GM12864 (cell line): ENCODE data around the gene PON3.

ENCODE experiments used
- DNase-seq: peaks from one replicate; pipeline ENCODE4 v3.0.0-alpha.2; 2011; ENCODE audit warnings: low read depth
- H3K4me3 ChIP-seq: 2 replicates; pipeline ENCODE4 v1.5.1; 2011; ENCODE audit warnings: mild to moderate bottlenecking, low read depth, low read length, control low read depth
- TF ChIP-seq, protein P1 (sequence below): IDR thresholded peaks from 2 replicates; pipeline ENCODE4 v1.5.1; 2011; ENCODE audit warnings: low read depth, mild to moderate bottlenecking, moderate library complexity, low read length, control low read depth, inconsistent platforms; ENCODE audit errors: missing control alignments

PON3 gene

DNA sequence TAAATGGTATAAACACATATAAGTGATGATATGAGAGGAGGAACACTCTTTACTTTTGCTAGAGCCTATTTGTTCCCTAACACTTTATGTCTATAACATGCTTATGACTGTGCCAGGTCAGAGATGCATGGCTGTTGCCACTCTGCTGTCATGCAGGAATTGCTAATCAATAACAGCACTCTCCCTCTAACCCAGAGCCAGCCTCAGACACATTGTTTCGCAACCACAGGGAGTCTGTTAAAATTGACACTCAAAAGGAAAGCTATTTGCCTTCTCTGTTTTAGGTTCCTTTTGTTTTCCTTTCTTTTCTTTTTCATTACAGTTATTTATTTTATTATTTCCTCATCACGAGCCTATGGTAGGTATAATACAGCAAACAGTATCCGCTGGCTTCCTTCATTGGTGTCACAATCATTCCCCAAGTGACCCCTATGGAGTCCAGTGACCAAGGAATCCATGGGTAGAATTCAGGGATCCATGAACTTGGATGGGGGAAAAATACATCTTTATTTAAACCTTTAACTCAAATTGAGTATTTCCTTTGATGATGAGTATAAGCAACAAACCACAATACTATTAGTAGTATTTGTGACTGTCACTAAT lies 31.8 kb upstream of the PON3 start:
- TF ChIP-seq, protein P1, sequence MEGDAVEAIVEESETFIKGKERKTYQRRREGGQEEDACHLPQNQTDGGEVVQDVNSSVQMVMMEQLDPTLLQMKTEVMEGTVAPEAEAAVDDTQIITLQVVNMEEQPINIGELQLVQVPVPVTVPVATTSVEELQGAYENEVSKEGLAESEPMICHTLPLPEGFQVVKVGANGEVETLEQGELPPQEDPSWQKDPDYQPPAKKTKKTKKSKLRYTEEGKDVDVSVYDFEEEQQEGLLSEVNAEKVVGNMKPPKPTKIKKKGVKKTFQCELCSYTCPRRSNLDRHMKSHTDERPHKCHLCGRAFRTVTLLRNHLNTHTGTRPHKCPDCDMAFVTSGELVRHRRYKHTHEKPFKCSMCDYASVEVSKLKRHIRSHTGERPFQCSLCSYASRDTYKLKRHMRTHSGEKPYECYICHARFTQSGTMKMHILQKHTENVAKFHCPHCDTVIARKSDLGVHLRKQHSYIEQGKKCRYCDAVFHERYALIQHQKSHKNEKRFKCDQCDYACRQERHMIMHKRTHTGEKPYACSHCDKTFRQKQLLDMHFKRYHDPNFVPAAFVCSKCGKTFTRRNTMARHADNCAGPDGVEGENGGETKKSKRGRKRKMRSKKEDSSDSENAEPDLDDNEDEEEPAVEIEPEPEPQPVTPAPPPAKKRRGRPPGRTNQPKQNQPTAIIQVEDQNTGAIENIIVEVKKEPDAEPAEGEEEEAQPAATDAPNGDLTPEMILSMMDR, result no peak
- no peak overlapping the region for H3K4me3 ChIP-seq
- no peak for DNase-seq

DNA sequence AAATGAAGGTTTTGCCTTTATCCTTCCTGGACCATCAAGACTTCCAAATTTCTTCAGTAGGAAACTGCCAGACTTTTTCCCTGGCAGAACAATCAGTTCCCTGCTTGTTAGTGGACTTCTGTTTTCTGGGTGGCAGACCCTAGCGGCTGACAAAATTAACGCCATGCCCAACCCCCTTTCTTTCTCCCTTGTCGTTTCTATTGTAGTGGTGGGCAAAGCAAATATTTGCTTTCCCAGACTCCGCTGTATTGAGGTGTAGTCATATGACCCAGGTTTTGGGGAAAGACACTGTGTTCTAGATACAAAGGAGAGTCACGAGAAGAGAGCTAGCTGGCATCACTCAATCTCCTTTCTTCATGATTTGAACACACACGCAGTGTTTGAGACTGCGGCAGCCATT lies 31.0 kb upstream of the PON3 start:
- no peak for DNase-seq
- TF ChIP-seq, protein P1, result no peak
- no peak overlapping the region for H3K4me3 ChIP-seq

DNA sequence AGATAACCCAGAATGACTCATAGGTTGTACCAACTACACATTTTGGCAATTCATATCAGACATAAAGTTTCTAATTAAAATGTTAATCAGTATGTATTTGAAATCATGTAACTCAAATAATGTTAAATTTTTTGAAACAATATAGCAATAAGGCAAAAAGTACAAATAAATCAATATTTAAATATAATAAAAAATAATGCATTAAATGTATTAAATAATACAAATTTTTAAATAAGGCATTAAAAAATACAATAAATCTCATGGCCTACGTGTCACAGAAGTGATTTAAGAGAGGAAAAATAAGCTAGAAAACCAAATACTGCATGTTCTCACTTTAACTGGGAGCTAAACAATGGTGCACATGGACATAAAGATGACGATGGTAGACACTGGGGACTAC lies 29.5 kb upstream of the PON3 start:
- DNase-seq, result no peak
- TF ChIP-seq, protein P1, result no peak
- no peak overlapping the region for H3K4me3 ChIP-seq

DNA sequence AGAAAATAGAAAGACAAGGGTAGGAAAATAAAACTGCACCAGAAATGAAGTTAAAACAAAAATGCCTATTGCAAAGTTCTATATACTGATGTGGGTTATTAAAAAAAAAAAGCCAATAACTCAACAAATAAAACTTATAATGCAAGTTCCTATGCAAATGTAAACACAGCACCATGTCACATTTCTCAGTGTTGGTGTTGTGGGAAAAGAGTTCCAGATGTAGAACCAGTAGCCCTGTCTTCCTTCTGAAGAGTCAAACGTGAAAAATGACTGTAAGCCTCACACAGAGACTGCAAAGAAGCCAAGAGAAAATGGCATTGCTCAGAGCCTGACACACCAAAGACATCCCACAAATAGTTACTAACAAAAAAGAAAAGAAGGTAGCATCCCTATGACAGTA lies 28.5 kb upstream of the PON3 start:
- no peak for DNase-seq
- TF ChIP-seq, protein P1, result no peak
- no peak overlapping the region for H3K4me3 ChIP-seq

DNA sequence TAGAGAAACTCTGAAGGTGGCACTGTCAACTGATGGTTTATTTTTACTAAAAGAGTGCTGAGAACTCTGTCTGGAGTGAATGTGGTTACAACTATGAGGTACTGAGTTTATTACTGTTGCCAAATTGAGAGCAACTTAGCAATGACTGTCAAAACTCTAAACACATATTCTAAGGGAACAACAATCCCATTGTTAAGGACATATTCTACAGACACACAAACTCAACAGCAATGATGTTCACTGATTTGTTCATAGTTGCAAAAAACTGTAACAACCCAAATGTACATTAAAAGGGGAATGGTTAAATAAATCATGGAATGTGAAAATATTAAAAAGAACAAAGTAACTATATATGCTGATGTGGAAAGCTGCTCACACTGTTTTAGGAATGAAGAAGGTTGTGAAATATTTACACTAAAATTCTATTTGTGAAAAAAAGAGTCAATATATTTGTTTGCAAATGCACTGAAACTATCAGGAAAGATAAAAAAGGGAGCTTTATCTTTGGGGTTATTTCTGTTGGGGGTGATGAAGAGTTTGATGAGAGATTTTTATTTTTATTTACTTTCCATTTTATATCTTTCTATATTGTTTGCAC lies 25.8 kb upstream of the PON3 start:
- TF ChIP-seq, protein P1, result no peak
- no peak overlapping the region for H3K4me3 ChIP-seq
- no peak for DNase-seq

DNA sequence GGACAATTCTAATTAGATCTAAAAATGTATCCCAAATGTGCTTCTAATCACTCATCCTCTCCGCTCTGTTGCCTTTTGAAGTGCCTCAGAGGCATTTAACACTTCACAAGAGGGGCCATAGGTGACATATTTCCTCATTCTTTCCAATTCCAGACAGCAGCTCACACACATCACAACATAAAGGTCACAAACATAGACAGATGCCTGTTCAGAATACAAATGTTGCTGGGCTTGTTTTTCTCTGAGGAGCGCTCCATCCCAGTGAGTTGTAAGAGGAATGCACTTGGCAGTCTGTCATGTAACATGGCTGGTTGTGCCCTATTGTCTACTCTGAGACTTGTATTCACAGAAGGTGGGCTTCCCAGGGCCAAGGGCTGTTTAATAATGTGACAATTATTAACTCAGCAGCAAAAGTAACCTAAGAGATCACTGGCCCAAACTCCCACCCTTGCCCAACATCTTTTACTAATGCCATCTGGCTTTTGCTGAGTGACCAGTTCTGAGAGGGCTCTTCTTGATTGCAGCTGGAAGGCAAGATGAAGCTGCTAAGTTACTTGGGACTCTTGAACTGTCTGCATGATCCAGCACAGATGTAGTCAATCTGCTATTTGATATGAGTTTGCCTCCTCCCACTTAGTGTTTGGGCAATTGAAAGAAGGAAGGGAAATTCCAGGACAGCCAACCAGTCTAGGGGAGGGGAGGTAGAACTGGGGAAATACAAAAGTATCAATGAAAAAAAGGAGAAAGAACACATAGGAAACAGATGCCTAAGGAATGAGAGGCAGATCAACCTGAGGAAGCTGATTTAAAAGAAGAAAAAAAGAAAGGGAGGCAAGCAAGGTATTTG lies 25.0 kb upstream of the PON3 start:
- TF ChIP-seq, protein P1, result no peak
- H3K4me3 ChIP-seq, result no peak overlapping the region
- no peak for DNase-seq
